ENCODE measurements around the gene LBH.

LBH gene

GRCh38 chr2:30277582-30277981 is 46.2 kb downstream of the LBH start:
- DNase-seq: no peak

GRCh38 chr2:30278419-30278818 is 47.1 kb downstream of the LBH start:
- DNase-seq: no peak

- no peak for DNase-seq
Observed at GRCh38 chr2:30280596-30281434, 49.5 kb downstream of the LBH start.

GRCh38 chr2:30282081-30282480 is 50.7 kb downstream of the LBH start:
- no peak for DNase-seq

GRCh38 chr2:30282721-30283120 is 51.4 kb downstream of the LBH start:
- DNase-seq: no peak

- no peak for DNase-seq
Observed at GRCh38 chr2:30283931-30284565, 52.7 kb downstream of the LBH start.

- no peak for DNase-seq
Observed at GRCh38 chr2:30285758-30286157, 54.4 kb downstream of the LBH start.

- DNase-seq: no peak
Observed at GRCh38 chr2:30287190-30287840, 56.0 kb downstream of the LBH start.

GRCh38 chr2:30287857-30288513 is 56.7 kb downstream of the LBH start:
- DNase-seq: no peak

GRCh38 chr2:30288561-30288960 is 57.2 kb downstream of the LBH start:
- DNase-seq: no peak

GRCh38 chr2:30293303-30293921 is 62.1 kb downstream of the LBH start:
- no peak for DNase-seq

GRCh38 chr2:30294133-30294532 is 62.8 kb downstream of the LBH start:
- DNase-seq: no peak

- no peak for DNase-seq
Observed at GRCh38 chr2:30296496-30296895, 65.2 kb downstream of the LBH start.

- no peak for DNase-seq
Observed at GRCh38 chr2:30298302-30298701, 67.0 kb downstream of the LBH start.

GRCh38 chr2:30300122-30300455 is 68.8 kb downstream of the LBH start:
- no peak for DNase-seq

- no peak for DNase-seq
Observed at GRCh38 chr2:30300456-30301221, 69.3 kb downstream of the LBH start.

- DNase-seq: no peak
Observed at GRCh38 chr2:30301551-30301950, 70.2 kb downstream of the LBH start.

GRCh38 chr2:30302566-30302965 is 71.2 kb downstream of the LBH start:
- no peak for DNase-seq

- DNase-seq: no peak
Observed at GRCh38 chr2:30303095-30303494, 71.8 kb downstream of the LBH start.

GRCh38 chr2:30305235-30305634 is 73.9 kb downstream of the LBH start:
- no peak for DNase-seq

GRCh38 chr2:30306522-30306921 is 75.2 kb downstream of the LBH start:
- no peak for DNase-seq

- DNase-seq: no peak
Observed at GRCh38 chr2:30308280-30308679, 76.9 kb downstream of the LBH start.
